Right atrium auricular region (tissue), 2 donors: ENCODE data around the gene RPS6KA1. TPM values are rescaled to one million over a fixed set of nuclear protein-coding genes. Genes with fewer than 3 reads are reported as not detected.

ENCODE experiments used
- DNase-seq: peaks from one replicate; pipeline ENCODE4 v3.0.0-alpha.2; 2019; ENCODE audit warnings: low spot score
- H3K27ac ChIP-seq, 2 donors: fragments of 200-600 bp; sonication (generic); 1 replicate in 1 of 2; 2 replicates in 1 of 2; pipeline ENCODE4 v1.5.1; 2016 to 2019
- H3K27me3 ChIP-seq, 2 donors: fragments of 200-600 bp; sonication (generic); one replicate each; pipeline versions ENCODE4 v1.5.1 to v1.6.0; 2017 to 2019
- H3K36me3 ChIP-seq: fragments of 200-600 bp; sonication (generic); one replicate; pipeline ENCODE4 v1.5.1; 2016
- H3K4me1 ChIP-seq, 2 donors: fragments of 200-600 bp; sonication (generic); one replicate each; pipeline versions ENCODE4 v1.5.1 to v1.6.0; 2017 to 2019
- H3K4me3 ChIP-seq, 2 donors: fragments of 200-600 bp; sonication (generic); 1 replicate in 1 of 2; 2 replicates in 1 of 2; pipeline ENCODE4 v1.5.1; 2017 to 2019; ENCODE audit warnings: mild to moderate bottlenecking in 1 of 2, moderate library complexity in 1 of 2
- H3K9me3 ChIP-seq, 2 donors: fragments of 200-600 bp; sonication (generic); one replicate each; pipeline ENCODE4 v1.5.1; 2019
- total RNA-seq, 2 donors: library from RNA; depleted of rRNA; stranded (reverse); fragments of >200 nt; gene quantifications; one replicate each; pipeline ENCODE4 v1.1.0, GENCODE V29; 2016
- TF ChIP-seq, protein P1 (sequence below), 2 donors: fragments of 200-600 bp; sonication (generic); IDR thresholded peaks; one replicate each; pipeline ENCODE4 v1.5.1; 2019; ENCODE audit warnings: antibody characterized with exemption in 2 of 2

The RPS6KA1 gene
- total RNA-seq, 2 donors from 2014 or later, result 1.8 to 6.9 TPM

DNA sequence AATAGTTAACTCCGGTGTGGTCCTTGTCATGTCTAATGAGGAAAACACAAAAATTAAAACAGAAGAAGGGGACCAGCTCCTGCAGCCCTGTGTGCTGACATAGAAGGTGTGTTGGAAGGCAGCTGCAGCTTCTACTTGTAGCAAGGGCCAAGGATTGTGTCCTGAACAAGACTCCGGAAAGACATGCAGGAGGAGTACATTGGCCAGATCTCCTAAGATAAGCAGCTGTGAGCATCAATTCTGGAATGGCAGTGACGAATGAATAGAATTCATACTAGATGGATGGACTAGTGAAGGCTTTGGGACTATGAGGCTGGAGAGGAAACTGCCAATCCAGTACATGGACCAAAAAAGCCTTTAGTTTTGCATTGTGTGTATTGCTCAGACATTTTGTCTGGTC is 19.3 kb downstream of the RPS6KA1 start:
- no peaks in the 10 kb centered on the region for H3K36me3 ChIP-seq
- no peak for DNase-seq
- no peak overlapping the region for H3K4me3 ChIP-seq
- no peaks in the 10 kb centered on the region for H3K9me3 ChIP-seq
- TF ChIP-seq, protein P1, sequence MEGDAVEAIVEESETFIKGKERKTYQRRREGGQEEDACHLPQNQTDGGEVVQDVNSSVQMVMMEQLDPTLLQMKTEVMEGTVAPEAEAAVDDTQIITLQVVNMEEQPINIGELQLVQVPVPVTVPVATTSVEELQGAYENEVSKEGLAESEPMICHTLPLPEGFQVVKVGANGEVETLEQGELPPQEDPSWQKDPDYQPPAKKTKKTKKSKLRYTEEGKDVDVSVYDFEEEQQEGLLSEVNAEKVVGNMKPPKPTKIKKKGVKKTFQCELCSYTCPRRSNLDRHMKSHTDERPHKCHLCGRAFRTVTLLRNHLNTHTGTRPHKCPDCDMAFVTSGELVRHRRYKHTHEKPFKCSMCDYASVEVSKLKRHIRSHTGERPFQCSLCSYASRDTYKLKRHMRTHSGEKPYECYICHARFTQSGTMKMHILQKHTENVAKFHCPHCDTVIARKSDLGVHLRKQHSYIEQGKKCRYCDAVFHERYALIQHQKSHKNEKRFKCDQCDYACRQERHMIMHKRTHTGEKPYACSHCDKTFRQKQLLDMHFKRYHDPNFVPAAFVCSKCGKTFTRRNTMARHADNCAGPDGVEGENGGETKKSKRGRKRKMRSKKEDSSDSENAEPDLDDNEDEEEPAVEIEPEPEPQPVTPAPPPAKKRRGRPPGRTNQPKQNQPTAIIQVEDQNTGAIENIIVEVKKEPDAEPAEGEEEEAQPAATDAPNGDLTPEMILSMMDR (IDR thresholded peaks at IDR 0.05), result no peak
- no peaks in the 10 kb centered on the region for H3K27me3 ChIP-seq
- no peak overlapping the region for H3K27ac ChIP-seq
- H3K4me1 ChIP-seq, result no peaks in the 10 kb centered on the region

DNA sequence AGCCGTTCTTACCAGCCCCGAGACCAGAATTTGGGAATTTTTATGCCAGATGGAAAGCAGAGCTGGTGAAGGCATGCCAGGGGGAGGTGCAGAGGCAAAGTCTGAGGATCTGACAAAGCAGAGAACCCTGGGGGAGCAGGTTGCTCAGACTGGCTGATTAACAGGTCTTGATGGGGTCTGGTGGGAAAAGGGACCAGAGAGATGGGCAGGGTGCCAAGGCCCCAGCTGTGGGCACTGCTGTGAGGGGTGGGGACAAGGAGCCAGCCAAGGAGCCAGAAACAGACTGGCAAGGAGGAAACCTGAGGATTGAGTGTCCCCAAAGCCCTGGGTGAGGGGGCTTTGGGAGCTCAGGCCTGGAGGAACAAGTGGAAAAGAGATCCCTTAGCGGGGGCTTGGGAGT is 21.4 kb downstream of the RPS6KA1 start:
- Histone ChIP-seq H3K36me3 (no peaks in the 10 kb centered on the region), H3K27ac (no peak overlapping the region), H3K4me1 (no peaks in the 10 kb centered on the region), H3K4me3 (no peak overlapping the region), H3K9me3 (no peaks in the 10 kb centered on the region), H3K27me3 (no peaks in the 10 kb centered on the region)
- TF ChIP-seq, protein P1 (IDR thresholded peaks at IDR 0.05), result no peak
- no peak for DNase-seq

DNA sequence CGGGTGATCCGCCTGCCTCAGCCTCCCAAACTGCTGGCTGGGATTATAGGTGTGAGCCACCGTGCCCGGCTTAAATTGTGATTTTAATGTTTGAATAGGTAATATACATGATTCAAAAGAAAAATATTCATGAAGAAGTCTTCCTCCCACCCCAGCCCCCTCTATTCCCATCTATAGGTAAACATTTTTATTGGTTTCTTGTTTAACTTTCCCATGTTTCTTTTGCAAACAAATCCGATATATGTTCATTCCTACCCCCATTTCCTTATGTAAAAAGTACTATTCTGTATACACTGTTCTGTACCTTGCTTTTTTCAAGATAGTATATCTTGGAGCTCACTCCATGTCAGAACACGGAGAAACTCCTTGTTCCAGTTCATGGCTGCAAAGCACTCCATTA is 23.2 kb downstream of the RPS6KA1 start:
- H3K36me3 ChIP-seq, result no peaks in the 10 kb centered on the region
- TF ChIP-seq, protein P1 (IDR thresholded peaks at IDR 0.05), result no peak
- no peaks in the 10 kb centered on the region for H3K4me1 ChIP-seq
- H3K27me3 ChIP-seq, result no peaks in the 10 kb centered on the region
- no peak for DNase-seq
- H3K4me3 ChIP-seq, result no peak overlapping the region
- H3K27ac ChIP-seq, result no peak overlapping the region
- H3K9me3 ChIP-seq, result no peaks in the 10 kb centered on the region

DNA sequence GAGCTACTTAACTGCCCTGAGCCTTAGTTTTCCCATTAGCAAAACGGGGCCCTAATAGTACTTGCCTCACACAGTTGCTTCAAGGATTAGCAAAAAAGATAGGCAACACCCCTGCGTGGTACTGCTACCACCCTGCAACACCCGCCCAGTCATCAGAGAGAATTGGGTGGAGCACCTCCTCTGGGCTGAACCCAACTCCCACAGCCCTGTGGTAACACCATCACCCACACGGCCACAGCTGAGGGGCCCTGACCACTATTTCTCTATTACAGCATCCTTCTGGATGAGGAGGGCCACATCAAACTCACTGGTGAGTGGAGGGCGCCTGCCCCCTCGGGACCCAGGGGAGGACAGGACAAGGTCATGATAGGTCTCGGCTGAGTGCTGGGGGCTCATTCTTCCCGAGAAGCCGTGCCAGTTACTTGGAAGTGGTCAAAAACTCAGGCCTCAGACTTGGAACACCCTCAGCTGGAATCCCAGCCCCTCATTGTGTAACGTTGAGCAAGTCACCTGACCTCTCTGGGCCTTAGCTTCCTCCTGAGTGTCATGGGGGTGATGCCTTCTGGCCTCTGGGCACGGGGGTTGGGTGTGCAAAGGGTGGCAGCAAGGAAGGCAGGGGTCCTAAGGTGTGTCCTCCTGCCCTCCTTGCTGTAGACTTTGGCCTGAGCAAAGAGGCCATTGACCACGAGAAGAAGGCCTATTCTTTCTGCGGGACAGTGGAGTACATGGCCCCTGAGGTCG is 24.6 kb downstream of the RPS6KA1 start:
- Histone ChIP-seq H3K27me3 (no peaks in the 10 kb centered on the region), H3K4me1 (no peaks in the 10 kb centered on the region), H3K9me3 (no peaks in the 10 kb centered on the region), H3K36me3 (no peaks in the 10 kb centered on the region), H3K27ac (no peak overlapping the region), H3K4me3 (no peak overlapping the region)
- TF ChIP-seq, protein P1 (IDR thresholded peaks at IDR 0.05), result no peak
- DNase-seq, result no peak

DNA sequence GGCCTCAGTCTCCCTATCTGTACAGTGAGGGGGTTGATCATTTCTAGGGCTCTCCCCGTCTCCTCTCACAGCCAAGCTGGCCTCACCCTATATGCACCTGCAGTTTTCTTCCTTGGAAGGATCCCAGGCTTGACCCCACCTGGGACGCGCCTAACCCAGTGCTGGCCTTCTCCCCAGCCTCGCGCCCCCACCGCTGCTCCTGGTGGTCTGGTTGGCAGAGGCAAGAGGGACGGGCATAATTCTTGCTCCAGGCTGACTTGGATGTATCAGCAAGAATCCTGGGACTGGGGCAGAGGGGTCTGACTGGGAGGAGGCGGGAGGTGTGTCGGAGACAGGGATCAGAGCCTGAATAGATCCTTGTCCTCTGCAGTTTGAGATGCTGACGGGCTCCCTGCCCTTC is 25.2 kb downstream of the RPS6KA1 start:
- no peak for DNase-seq

More for the DNA sequence above, 25.2 kb downstream of the RPS6KA1 start:
- Histone ChIP-seq H3K4me1 (no peaks in the 10 kb centered on the region), H3K27ac (no peak overlapping the region), H3K9me3 (no peaks in the 10 kb centered on the region), H3K36me3 (no peaks in the 10 kb centered on the region), H3K27me3 (no peaks in the 10 kb centered on the region), H3K4me3 (no peak overlapping the region)
- TF ChIP-seq, protein P1 (IDR thresholded peaks at IDR 0.05), result no peak
